HL-60/S4 treated with phorbol 12-myristate 13-acetate at 8.2 ng/mL for 4 days and 3 days (cell line): ENCODE data around the gene GGACT.
"Not testable (repeated sequence)": the region's sequence is repeated elsewhere in the genome, so short reads cannot be mapped to it uniquely, and the experiment has no call there.

ENCODE experiments used
- in situ Hi-C: fragments of 300-500 bp; cut with MboI; formaldehyde crosslinking; loops from 2 replicates; pipeline ENCODE4 v1.15.0; 2022; ENCODE audit warnings: low sequenced_read_pairs

The GGACT gene

GRCh38 chr13:100532090-100532766 is 56.4 kb downstream of the GGACT start:
- in situ Hi-C loops: no loop called here

- in situ Hi-C loops: no loop called here
Measured at GRCh38 chr13:100530671-100531213, 57.8 kb downstream of the GGACT start.

GRCh38 chr13:100529666-100530377 is 58.8 kb downstream of the GGACT start:
- in situ Hi-C loops: no loop called here

- in situ Hi-C loops: no loop called here
Measured at GRCh38 chr13:100528820-100529219, 59.8 kb downstream of the GGACT start.

- in situ Hi-C loops: no loop called here
Measured at GRCh38 chr13:100528353-100528752, 60.2 kb downstream of the GGACT start.

- in situ Hi-C loops: no loop called here
Measured at GRCh38 chr13:100527644-100528043, 60.9 kb downstream of the GGACT start.

- in situ Hi-C loops: no loop called here
Measured at GRCh38 chr13:100526318-100527000, 62.1 kb downstream of the GGACT start.

GRCh38 chr13:100525453-100526317 is 62.9 kb downstream of the GGACT start:
- in situ Hi-C loops: no loop called here

- in situ Hi-C loops: not testable (repeated sequence)
Measured at GRCh38 chr13:100524688-100525087, 63.9 kb downstream of the GGACT start.

- in situ Hi-C loops: no loop called here
Measured at GRCh38 chr13:100523981-100524386, 64.6 kb downstream of the GGACT start.

GRCh38 chr13:100523411-100523810 is 65.2 kb downstream of the GGACT start:
- in situ Hi-C loops: no loop called here

GRCh38 chr13:100522618-100523309 is 65.8 kb downstream of the GGACT start:
- in situ Hi-C loops: no loop called here

GRCh38 chr13:100521851-100522617 is 66.6 kb downstream of the GGACT start:
- in situ Hi-C loops: no loop called here

GRCh38 chr13:100520936-100521850 is 67.4 kb downstream of the GGACT start:
- in situ Hi-C loops: no loop called here

- in situ Hi-C loops: loop anchor here (10.0 kb wide), 1 partner anchor 605 kb away; no protein-coding TSS in a partner anchor
Measured at GRCh38 chr13:100519626-100520025, 69.0 kb downstream of the GGACT start.

- in situ Hi-C loops: loop anchor here (10.0 kb wide), 1 partner anchor 604 kb away; no protein-coding TSS in a partner anchor
Measured at GRCh38 chr13:100518394-100519062, 70.1 kb downstream of the GGACT start.

GRCh38 chr13:100517728-100518127 is 70.9 kb downstream of the GGACT start:
- in situ Hi-C loops: loop anchor here (10.0 kb wide), 1 partner anchor 603 kb away; no protein-coding TSS in a partner anchor
